Eye (tissue), 1 donor: ENCODE results near the gene CYRIA.

Experiments used
- DNase-seq: peaks from one replicate; pipeline ENCODE4 v3.0.0-alpha.2; 2015

Gene CYRIA

GRCh38 chr2:16665748-16666448 lies at the start of gene CYRIA:
CYRIA (minus strand) TSS chr2:16665834; CDS start chr2:16588119, 77,715 bp downstream.
- peak; percentile 64 for DNase-seq

- no peak for DNase-seq
These were observed 47.4 kb upstream of the CYRIA start for GRCh38 chr2:16713011-16713423.

GRCh38 chr2:16709769-16710168 lies 44.1 kb upstream of the CYRIA start:
- no peak for DNase-seq

DNA sequence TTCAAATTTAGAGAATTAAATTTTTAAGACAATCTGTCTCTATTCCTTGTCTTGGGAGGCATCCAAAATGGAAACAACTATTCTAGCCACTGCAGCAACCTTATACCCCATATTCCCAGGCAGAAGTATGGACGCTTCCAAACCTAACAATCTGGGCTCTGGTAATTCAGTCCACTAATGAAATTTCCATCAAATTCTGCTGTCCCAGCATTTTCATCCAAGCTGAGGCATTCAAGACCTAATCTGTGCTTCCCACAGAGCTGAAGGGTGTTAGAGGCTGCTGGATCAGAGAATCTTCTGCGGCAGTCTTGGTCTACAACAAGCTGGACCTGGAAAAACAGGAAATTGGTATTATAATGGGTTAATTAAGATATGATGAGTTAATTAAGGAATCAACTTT lies 42.5 kb upstream of the CYRIA start:
- no peak for DNase-seq

- no peak for DNase-seq
These were observed 41.5 kb upstream of the CYRIA start for GRCh38 chr2:16707014-16707623.

- no peak for DNase-seq
These were observed 35.1 kb upstream of the CYRIA start for GRCh38 chr2:16700551-16701259.

DNA sequence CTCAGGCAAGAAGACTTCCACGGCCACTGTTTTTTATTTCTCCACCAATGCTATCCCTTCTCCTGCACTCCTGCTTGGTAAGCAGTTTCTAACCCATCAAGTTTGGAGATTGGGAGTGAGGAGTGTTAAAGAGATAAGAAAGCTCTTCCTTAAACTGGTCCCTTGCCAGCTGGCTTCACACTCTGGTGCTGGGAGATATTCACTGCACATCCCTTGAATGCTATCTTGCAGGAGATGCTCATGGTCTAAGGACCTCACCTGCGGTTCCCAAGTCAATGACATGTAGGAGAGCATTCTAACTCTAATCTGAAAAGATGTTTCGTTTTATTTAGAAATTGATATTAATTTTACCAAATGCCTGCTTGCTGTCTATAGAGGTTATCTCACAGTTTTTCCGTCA lies 28.2 kb upstream of the CYRIA start:
- no peak for DNase-seq

- DNase-seq = peak; percentile 24
These were observed 25.6 kb upstream of the CYRIA start for GRCh38 chr2:16691261-16691660.

GRCh38 chr2:16687955-16688354 lies 22.3 kb upstream of the CYRIA start:
- DNase-seq = no peak

- no peak for DNase-seq
These were observed 21.6 kb upstream of the CYRIA start for GRCh38 chr2:16687222-16687621.

GRCh38 chr2:16686641-16687040 lies 21.0 kb upstream of the CYRIA start:
- no peak for DNase-seq

DNA sequence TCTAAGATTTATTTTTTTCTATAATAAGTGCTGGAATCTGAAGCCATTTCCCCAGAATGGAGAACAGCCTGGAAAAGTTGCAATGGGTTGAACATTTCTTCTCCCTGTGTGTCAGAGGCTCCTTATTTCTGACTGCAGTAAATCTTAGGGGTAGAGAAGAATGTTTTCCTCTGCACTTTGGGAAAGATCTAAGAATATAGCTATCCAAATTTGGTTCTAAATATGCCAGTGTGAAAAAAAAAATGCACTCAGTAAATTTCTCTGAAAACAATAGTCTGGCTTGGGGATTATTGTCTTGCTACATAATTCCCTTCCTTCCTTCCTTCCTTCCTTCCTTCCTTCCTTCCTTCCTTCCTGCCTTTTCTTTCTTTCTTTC lies 19.7 kb upstream of the CYRIA start:
- DNase-seq = no peak

DNA sequence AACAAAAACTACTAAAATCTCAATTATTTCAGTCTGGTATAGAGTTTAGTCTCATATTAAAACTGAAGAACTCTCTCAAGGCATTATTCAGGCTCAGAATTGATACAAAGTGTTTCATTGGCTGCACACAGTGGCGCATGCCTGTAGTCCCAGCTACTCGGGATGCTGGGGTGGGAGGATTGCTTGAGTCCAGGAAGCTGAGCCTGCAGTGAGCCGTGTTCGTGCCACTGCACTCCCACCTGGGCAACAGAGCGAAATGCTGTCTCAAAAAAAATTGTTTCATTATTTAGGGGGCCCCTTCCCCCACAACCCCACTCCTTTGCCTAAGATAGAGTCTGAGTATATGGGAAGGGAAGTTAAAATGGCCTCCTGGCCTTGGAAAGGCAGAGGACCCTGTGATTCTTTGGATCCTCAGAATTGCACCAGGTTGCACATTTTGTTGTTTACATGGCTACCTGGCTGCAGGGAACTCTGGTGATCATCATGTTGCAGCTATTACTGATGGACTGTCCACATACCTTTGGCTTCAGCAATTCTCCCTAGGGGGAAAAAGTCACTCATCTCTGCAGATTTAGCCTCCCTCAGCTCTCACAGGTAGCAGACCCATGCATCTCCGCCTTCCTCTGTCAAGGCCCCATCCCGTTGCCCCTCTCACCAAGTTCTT lies 19.2 kb upstream of the CYRIA start:
- no peak for DNase-seq

GRCh38 chr2:16683576-16683975 lies 17.9 kb upstream of the CYRIA start:
- DNase-seq = no peak

DNA sequence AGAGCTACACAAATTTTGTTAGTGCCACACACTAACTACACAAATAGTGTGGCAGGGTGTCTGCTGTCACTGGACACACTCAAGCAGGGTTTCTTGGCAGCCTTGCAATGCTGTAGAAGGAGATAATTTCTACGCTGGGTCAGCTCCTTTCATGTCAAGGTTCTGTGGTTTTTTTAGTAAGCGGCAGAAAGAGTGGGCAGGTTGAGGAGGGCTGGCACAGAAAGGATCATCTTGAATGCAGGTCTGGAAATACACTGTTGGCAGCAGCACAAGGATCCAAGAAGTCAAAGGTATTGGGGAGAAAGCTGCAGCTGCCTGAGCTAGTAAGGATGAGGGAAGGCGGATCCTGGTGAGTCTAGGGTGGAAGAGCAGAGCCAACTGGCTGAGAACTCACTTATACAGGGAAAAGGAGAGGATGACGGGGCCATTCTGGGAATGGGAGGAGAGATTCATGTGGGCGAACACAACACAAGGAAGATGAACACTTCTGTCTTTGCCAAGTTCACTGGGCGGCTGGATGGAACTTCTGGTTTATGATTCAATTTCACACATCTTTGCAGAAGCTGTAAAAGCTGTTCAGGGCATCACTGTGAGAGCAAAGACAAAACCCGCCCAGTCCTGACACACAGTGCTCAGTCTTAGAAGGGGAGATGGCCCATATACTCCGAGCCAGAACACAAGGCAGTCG lies 16.9 kb upstream of the CYRIA start:
- DNase-seq = no peak

- DNase-seq = no peak
These were observed 15.1 kb upstream of the CYRIA start for GRCh38 chr2:16680781-16681180.

- no peak for DNase-seq
These were observed 14.7 kb upstream of the CYRIA start for GRCh38 chr2:16680304-16680703.

DNA sequence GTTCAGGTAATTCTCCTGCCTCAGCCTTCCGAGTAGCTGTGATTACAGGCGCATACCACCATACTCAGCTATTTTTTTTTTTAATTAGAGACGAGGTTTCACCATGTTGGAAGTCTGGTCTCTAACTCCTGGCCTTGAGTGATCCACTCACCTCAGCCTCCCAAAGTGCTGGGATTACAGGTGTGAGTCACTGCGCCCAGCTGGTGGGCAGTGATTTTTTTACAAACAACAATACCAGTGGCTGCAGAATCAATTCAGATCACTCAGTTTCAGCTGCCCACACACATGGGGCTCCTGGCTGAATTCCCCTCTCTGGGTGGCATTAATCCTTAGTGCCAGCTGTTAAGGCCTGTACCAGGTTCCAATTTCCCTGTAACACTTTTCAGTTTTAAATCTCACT lies 13.3 kb upstream of the CYRIA start:
- DNase-seq = no peak

DNA sequence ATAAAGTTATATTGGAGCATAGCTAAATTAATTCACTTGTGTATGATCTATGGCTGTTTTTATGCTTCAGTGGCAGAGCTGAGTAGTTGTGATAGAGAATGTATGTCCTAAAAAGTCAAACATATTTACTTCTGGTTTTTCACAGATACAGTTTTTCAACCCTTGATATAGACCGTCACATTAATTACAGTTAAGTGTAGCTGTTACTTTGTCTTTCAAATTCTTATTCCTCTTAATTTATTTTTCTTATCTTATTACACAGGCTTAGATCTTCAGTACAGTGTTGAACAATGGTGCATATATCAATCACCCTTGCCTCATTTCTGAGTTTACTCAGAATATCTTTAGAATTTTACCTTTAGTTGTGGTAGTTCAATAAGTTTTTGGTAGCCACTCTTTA lies 12.2 kb upstream of the CYRIA start:
- DNase-seq = no peak

- no peak for DNase-seq
These were observed 10.1 kb upstream of the CYRIA start for GRCh38 chr2:16675781-16676180.

- DNase-seq = no peak
These were observed 8.5 kb upstream of the CYRIA start for GRCh38 chr2:16674154-16674553.

DNA sequence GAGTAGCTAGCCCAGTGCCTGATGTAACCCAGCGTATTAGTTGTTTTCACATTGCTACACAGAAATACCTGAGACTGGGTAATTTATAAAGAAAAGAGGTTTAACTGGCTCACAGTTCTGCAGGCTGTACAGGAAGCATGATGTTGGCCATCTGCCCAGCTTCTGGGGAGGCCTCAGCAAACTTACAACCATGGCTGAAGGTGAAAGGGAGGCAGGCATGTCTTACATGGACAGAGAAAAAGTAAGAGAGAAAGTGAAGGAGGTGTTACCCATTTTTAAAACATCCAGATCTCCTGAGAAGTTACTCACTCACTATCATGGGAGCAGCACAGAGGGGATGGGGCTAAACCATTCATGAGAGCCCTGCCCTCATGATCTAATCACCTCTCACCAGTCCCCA lies 6.1 kb upstream of the CYRIA start:
- no peak for DNase-seq

- no peak for DNase-seq
These were observed 3.8 kb upstream of the CYRIA start for GRCh38 chr2:16669388-16669787.
